Stromal cell of bone marrow (primary cell): Measurements from ENCODE around the gene SPAG8.

Experiments used
- DNase-seq: peaks from one replicate; pipeline ENCODE4 v3.0.0-alpha.2; 2012; ENCODE audit warnings: low read depth

The SPAG8 gene

DNA sequence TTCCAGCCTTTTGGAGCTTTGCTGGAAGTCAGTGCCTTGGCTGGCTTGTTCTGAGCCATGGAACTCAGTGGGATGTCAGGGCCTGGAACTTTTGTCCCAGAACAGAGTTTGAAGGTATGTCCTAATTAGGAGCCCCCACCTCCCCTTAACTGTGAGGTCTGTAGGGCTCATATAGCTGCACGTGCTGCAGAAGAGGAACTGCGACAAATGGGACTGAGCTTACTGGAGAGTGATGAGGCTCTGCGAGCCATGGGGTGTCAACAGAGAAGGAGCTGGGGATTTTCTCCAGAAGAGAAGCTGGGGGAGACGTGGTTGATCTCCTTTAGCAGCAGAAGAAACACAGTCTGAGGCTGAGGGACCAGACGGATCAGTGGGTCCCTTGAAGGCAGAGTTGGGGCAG, 27.9 kb upstream of the SPAG8 start:
- DNase-seq: no peak

DNA sequence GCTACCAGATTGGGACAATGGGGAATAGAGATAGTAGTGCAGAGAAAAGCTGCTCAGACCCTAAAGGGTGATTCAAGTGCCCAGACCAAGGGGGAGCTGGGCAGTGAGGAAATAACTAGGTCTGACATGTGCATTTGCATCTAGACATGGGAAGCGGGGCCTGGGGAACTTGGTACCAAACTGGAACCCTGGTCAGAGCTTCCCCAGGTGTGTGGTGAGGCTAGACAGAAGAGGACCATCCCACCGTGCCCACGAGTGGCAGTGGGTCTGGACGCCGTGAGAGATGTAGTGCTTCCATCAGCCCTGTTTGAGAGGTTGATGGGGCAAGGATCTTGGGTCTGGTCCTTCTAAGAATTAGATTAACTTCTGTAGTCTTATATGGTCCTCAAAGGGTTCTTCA, 24.5 kb upstream of the SPAG8 start:
- DNase-seq: no peak

DNA sequence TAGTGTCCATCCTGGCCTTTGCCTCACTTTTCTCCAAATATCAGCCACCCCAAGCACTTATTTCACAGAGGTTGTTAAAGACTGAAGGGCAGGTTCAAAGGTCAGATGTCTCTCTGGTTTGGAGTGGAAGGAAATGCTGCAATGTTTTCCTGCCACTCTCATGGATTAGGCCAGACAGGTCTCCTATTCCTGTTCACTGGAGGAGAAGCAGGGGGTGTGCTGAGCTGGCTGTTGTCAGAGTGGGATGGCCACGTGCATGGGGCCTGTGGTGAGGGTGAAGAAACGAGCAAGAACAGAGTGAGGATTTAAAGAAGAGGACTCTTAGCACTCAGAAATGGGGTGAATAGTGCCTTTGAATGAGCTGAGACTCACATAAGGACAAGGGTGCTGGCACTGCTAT, 23.7 kb upstream of the SPAG8 start:
- DNase-seq: no peak

DNA sequence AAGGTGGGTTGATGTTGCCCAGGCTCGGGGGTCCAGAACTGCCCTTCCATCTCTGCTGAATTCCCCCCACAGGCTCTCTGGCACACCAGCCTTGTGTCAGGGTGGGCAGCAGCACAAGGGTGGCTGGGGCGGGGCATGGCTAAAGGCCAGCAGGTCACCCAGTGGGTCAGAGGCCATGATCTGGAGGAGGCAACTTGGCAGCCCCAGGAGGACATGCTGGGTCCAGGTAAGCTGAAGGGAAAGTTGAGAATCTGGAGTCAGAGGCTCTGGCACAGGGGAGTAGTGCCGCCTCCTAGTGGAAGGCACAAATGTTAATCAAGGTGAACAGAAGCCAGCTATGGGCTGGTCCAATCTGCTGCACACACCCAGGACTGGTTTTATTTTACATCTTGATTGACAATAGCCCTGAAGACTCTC, 23.2 kb upstream of the SPAG8 start:
- no peak for DNase-seq

DNA sequence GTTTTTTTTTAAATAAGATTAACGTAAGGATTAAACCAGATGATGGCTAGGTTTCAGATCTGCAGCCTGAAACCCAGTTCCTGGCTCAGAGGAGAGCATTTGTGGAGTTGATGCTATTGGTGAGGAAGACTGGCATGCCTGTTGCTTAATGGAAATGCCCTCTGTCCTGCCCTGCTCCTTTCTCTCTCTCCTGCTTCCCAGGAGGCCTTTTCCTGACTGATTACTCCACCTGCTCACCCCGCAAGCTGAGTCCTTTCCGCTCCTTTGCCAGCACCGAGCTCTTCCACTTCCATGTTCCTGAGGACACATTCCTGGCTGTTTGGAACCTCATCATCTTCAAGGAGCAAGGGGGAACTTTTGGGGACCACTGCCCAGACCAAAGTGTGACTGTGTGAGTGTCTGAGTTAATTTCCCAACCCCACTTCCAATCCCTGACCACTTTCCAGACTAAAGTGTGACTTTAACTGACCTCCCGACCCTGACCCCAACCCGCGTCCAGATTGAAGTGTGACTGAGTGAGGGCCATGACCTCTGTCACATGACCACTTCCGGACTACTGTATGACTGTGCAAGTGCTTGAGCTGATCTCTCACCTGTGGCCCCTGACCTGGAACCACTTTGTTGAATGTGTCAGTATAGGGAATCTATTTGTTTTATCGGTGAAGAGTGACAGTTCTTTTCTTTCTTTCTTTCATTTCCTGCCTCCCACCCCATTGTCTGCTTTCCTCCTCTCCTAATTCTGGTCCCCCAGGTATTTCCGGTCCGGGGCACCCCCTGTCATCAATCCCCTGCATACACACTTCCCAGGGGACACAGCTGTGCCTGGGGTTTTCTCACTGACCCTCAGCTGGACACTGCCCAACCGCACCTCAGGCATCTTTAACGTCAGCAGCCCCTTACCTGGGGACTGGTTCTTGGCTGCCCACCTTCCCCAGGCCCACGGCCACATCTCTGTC, 22.5 kb upstream of the SPAG8 start:
- DNase-seq: no peak

DNA sequence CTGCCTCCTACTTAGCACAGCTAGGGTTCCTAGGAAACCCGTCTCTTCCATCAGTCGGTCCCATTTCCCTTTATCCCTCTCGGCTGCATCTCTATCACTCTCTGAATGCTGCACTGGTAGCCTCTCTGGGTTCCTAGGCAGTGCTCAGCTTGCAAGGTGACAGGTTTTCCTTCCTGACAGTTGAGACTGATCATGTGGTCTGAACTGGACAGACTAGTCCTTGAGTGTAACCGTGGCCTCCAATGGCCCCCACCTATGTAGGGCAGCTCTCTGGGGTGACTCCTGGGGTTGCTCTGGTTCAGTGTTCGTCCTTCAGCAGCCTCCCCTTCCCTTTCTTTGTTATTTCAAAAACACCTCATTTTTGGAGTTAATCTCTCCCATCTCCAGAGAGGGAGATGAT, 20.8 kb upstream of the SPAG8 start:
- no peak for DNase-seq

DNA sequence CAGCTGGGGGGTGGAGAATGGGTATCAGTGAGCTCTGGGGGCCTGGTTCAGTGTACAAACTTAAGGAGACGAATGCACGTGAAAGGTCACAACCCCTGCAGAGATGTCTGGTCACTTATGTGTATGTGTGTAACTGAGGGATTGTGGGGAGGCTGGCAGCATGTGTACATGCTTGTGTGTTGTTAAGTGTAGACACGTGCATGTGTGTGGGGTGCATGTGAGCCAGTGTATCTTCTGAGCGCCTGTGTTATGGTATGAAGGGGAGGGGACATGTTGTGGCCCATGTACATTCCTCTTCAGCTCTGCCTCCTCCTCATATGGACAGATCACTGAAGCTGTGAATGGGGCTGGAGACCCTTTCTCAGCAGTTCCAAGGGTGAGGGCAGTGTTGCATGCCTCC, 19.0 kb upstream of the SPAG8 start:
- no peak for DNase-seq

DNA sequence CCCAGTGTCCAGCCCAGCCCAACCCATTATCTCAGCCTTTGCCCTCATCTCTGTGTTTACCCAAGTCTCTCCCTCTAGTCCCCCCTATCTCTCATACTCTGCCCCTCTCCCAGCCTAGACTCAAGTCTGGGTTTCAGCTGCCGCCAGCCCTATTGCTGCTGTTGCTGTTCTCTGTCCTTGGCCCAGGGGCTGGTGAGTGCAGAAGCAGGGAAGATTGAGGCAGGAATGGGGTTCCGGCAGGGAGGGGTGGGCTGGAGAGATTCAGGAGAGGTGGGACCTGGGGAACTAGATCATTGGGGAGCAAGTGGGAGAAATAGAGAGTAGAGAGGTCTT, 17.7 kb upstream of the SPAG8 start:
- DNase-seq: no peak

DNA sequence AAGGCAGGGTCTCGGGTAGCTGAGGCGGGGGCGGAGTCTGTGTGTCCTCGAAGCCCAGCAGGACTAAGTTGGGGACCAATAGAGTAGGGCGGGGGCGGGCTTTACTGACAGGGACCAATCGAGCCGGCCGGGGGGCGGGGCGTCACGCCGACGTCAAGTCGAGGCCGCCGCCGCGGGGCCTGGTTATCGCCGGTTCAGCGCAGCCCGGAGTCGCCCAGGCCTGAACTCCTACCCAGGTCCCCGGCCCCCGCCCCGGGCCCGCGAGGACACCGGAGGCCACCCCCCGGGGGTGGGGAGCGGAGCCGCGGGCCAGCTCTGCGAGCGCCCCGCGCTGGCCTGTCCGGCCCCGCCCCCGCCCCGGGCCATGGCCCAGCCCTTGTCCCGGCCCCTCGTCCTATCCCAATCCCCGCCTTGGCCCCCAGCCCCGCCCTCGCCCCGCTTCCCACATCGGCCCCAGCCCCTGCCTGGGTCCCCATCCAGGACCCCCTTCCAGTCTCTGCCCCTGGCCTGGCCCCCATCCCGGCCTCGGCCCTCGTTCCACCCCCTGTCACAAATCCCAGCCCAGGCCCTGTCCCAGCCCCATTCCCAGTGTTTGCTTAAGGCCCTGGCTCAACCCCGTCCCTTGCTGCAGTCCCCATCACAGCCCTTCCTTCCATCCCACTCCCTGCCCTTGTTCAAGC, 17.2 kb upstream of the SPAG8 start, which contains the start of gene TMEM8B:
TSS of gene TMEM8B (plus strand) at position 145 of the 680 bp plus-strand sequence. CDS start at position 365, 220 bp downstream.
- DNase-seq: peak; percentile 89

DNA sequence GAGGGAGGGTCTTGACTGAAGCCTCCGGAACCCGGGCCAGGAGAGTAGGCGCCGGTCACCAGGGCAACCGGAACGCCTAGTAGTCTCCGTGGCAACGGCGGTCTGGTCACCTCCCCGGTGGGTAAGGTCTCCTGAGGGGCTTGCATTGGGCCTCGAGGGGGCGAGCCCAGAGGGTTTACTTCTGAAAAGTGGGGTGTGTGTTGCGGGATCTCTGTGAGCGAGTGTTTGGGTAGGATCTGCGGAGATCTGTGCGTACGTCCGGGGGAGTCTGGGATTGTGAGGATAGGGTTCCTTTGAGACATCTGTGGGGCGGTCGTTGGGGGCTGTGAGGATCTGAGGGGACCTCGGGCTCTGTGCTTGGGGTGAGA, 16.6 kb upstream of the SPAG8 start, which contains the start of gene FAM221B:
TSS of gene FAM221B (minus strand) at position 17 of the 368 bp plus-strand sequence. CDS start 2,571 bp downstream, outside the sequence.
- DNase-seq: no peak

DNA sequence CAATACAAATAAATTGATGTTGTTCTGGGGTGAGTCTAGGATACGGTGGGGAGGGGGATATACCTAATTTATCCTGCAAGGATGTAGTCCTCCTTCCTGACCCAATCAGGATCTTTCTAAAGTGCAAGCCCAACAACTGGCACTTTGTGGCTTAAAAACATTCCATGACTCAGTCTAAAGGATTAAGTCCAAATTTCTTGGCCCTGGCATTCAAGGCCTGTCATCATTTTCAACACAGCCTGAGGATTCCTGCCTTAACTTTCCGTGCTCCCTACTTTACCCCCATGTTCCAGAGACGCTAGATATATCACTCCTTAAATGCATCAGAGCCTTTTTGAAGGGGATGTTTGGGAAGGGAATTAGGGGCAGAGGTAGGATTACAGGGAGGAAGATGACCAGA, 15.4 kb upstream of the SPAG8 start:
- peak; percentile 74 for DNase-seq

DNA sequence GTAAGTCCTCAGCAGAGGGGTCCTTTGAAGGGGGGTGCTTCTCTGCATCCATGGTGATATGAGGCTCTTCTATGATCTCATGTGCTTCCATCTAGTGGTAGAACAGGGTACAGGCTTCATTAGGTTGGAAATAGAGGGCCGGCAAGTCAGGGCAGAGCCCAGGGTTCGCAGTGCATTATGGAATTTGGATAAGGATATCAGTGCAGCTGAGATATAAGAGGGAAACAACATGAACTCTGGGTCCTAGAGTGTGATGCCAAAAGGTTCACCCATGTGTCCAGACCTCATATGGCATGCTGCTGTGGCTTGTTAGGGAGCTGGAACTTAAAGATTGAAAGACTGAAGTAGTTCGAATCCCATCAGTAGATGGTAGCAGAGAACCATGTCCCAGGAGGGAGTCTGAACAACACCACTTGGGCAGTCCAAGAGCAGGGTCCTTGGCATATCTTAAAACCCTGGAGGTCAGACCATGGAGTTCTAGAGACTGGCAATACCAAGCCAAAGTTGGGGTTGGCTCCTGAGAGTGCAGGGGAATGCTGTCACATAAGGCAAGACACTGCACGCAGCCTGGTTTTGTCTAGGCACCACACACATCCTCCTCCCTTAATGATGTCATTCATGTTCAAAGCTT, 14.1 kb upstream of the SPAG8 start:
- DNase-seq: peak; percentile 47

DNA sequence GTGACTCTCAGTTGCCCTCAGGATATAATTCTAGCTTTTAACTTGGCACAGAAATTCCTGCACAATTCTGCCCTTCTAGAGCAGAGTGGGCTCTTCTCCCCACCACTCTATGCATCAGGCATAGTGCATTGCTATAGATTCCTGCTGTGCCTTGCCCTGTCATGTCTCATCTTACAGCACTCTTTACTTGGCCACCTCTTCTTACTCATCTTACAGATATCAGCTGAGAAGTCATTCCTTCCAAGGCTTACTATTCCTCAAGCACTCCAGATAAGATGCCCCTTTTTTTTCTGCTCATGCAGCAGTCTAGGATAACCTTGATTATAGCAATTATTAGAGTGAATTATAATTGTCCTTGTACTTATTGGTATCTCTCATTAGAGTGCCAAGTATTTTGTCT, 10.9 kb upstream of the SPAG8 start:
- DNase-seq: no peak

DNA sequence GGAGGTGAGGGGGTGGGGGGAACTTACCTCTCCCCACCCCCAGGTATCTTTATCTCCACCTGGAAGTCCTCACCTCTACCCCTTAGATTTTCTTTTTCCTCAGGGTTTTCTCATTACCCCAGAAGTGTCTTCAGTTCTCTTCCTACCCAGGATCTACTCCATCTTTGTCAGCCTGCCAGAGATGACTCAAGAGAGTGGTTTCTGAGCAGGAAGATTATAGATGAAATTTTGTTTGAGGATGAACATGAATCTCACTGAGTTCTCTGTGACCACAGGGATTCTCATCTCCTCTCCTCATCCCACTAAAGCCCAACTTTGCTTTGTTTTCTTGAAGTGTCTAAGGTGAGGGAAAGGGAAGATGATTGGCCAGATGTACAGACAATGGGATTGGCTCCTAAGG, 8.0 kb upstream of the SPAG8 start:
- peak; percentile 82 for DNase-seq

DNA sequence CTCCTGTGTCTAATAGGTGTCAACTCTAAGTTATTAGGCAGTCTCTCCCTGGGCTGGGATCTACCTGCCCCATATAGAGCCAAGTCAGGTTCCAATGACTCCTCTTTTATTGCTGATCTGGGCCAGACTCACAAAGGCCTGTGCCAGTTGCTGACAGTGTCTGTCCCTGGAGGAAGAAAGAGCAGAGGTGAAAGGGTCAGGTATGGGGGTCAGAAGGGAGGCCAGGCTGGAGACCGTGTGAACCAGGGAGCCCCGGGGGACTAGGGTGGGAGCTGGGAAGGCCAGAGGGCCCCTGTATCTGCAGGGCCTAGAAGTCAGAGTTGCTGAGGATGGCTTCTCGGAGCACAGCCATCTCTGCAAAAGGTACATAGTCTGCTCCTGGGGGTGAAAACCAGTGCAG, 6.3 kb upstream of the SPAG8 start:
- no peak for DNase-seq

DNA sequence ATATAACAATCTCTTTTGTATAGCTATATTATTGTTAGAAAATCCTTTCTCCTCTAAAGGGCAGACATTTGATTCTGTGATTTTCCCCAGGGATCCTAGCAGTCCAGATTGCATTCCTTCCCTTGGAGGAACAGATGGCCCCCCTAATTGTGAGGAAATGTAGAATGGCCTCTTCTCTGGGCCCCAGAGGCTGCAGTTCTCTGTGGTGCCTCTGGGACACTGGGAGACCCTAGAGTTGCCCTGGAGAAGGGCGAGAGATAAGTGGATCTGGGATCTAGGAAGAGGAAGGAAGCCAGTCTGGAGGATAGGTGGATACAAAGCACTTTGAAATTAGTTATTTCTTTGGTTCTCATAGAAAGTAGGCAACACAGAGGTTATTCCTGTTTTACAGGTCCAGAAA, 4.6 kb upstream of the SPAG8 start:
- no peak for DNase-seq

DNA sequence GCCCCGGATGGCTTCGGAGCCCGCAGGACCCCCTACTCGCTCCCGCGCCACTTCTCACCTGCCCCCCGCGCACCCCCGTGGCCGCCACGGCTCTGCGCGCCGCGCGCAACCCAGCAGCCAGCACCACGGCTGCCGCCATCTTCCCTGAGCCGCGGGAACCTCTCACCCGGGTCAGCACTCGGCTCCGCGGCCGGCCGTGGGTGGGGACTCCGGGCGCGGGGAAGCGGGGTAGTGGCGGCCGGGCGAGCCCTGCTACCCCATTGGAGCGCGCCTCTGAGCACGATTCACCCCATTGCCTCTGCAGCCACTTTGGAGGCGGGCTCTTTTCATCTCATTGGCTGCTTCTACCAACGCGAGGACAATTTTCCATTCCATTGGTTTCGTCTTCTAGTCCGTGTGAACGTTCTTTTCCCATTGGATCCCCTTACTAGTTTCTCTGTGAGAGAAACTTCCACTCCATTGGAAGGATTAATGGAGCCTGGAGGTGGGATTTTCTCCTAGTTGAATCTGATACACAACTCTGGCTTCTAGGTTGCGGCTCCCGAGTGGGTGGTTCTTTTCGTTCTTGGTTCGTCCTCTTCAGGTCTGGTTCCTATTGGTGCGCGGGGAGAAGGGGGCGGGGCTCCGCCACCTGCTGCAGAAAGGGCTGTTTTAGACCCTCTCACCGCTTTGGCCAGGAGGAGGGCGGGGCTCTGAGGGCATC, 2.9 kb upstream of the SPAG8 start, which contains the start of gene HINT2:
TSS of gene HINT2 (minus strand) at position 202 of the 703 bp plus-strand sequence. CDS start at position 139, 63 bp downstream.
- peak; percentile 100 for DNase-seq

DNA sequence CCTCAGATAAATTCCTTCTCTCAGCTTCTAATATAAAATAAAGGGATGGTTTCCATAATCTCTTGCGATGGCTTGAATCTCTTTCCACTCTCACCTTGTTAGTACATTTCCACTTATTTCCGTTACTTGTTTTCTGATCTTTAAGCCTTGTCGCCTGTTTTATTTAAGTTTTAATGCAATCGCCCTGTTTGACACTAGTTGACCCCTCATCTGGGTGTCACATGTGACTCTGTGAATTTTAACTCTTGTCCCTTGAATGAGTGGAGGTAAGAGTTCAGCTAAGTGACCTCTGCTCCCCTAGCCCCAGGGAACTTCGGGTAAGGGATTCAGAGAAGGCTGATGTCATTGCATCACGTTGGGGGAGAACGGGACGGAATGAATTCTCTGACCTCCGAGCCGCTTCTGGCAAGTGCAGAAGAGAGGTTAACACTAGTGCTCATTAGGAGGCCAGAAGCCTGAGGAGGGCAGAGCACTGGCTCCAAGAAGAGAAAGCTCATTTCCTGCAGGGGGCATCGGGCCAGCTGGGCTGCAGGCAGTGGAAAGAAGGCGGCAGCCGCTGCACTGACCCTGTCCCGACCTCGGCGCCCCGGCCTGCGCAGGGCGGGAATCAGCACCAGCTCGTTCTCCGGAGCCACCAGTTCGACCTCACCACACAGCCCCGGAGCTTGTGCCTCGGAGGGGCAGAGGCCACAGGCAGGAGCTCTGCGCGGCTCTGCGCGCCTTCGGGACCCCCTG, 2.2 kb upstream of the SPAG8 start:
- peak; percentile 68 for DNase-seq

DNA sequence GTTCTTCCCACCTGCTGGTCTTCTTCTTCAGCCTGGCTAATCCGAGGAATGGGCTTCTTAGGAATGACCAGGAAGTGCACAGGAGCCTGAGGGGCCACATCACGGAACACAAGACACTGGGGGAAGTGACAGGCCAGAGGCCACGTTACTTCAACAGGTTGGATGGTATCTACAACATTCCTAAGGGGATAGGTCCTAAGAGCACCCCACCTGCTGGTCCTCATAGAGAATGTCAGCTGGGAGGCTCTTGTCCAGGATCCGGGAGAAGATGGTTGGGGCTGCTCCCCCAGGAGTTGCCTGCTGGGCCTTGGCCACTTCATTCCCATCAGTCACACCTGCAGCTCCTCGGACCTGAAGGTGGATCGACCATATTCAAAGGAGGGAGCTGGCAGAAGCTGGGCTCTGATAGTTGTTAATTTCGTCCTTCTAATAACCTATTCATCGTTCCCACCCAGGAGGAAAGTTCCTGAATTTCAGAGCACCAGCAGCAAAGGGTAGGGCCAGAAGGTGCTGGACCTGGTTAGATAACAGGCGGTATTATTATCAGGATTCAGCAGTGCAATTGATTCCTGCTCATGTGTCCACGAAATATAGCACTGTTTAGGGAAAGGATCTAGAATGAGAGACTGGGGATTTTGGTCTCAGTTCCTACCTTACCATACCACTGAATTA, 1.5 kb upstream of the SPAG8 start:
- no peak for DNase-seq

DNA sequence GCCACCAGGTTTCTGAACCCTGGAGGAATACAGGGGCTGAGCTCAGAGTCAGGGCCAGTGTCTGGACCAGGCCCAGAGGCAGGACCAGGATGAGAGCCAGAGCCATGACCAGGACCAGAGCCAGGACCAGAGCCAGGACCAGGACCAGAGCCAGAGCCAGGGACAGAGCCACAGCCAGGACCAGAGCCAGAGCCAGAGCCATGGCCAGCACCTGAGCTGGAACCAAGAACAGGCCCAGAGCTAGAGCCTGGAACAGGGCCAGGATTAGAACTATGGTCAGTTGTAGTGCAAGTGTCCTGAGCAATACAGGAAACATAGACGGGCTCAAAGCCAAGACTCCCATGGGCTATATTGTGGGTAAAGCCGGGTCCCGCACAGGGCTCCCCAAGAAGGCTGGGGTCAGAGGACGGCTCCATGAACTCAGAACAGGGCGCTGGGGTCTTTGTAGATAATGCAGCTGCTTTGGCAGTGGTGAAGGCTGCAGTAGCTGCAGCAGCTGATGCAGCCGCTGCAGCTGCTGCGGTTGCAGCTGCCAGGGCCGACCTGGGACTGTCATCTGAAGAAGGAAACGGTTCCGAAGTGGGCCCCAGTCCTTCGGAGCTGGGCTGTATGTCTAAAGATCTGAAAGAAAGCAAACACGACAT, 559 bp downstream of the SPAG8 start:
- DNase-seq: no peak
